Measurements from ENCODE around the gene SPP2. TPM values are rescaled to one million over a fixed set of nuclear protein-coding genes. Genes with fewer than 3 reads are reported as not detected.

Gene SPP2
- total RNA-seq, 1 donor from 2014 or later: not detected

DNA sequence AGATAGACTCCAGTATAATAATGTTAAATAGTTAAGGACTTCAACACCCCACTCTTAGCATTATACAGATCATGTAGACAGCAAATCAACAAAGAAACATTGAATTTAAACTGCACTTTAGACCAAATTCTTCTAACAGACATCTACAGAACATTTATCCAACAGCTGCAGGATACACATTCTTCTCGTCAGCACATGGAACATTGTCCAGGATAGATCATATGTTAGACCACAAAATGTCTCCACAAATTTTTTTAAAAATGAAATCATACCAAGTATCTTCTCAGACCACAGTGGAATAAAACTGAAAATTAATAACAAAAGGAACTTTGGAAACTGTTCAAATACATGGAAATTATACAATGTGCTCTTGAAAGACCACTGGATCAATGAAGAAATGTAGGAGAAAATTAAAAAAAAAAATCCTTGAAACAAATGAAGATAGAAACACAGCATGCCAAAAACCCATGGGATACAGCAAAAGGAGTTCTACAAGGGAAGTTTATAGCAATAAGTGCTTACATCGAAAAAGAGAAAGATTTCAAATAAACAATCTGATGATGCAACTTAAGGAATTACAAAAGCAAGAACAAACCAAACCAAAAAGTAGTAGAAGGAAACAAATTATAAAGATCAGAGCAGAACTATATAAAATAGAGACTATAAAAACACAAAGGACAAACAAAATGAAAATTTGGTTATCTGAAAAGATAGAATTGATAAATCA is 12.3 kb upstream of the SPP2 start:
- intact Hi-C loops (cut with micrococcal nuclease): no loop called here

DNA sequence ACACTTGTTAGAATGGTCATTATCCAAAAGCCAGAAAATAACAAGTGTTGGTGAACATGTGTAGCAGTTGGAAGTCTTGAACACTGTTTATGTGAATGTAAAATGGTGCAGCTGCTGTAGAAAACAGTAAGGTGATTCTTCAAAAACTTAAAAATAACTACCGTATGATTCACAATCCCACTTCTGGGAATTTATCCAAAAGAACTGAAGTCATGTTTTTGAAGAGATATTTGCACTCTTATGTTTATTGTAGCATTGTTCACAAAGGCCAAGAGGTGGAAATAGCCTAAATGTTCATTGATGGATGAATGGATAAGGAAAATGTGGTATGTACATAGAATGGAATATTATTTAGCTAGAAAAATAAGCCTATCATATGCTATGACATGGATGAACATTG is 6.3 kb upstream of the SPP2 start:
- intact Hi-C loops (cut with micrococcal nuclease): no loop called here

GRCh38 chr2:234046521-234046920 is 4.0 kb upstream of the SPP2 start:
- intact Hi-C loops (cut with micrococcal nuclease): no loop called here

- intact Hi-C loops (cut with micrococcal nuclease): no loop called here
Measured at GRCh38 chr2:234047361-234047760, 3.1 kb upstream of the SPP2 start.

DNA sequence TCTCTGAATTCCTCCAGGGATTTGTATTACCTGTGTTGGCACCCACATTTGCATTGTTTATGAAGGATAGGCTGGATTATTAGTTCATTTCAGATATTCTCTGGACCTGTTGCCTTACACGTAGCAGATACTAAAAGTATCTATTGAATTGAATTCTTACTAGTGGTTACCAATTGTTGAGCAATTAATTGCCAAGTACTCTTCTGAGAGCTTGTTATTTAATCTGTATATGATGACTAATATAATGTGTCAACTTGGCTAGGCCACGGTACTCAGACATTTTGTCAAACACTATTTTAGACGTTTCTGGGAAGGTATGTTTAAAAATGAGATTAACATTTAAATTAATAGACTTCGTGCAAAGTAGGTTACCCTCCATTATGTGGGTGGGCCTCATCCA is 2.5 kb upstream of the SPP2 start:
- intact Hi-C loops (cut with micrococcal nuclease): no loop called here

DNA sequence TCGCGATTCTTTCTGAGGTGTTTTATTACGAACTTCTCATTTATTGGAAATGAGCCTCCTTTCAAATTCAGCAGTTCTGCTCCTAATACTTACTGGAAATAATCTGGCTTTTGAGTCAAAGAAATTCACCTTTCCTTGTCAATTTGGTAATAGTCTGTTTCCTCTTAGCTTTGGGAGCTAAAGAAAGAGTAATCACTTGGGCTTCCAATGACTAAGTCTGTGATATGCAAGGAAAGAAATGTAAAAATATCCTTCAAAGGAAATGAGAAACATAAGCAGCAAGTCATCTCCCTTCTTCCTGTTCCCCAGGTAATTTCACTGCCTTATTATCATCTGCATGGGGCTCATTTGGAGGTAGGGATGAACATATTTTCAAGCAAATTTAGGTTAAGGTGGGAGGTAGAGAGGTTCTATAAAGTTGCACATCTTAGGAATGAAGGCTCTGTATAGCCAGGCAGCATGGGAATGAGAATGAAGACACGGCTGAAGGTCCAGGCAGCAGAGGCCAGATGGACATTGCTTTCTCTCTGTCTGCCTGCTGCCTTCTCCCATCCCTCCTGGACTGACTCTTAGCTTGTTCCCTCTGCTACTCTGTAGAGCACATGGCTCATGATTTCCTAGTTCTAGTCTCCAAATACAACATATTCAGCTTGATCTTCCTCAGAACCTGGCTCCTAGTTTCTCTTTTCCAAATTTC is 1.0 kb downstream of the SPP2 start:
- intact Hi-C loops (cut with micrococcal nuclease): no loop called here

- intact Hi-C loops (cut with micrococcal nuclease): no loop called here
Measured at GRCh38 chr2:234058881-234059280, 8.4 kb downstream of the SPP2 start.

DNA sequence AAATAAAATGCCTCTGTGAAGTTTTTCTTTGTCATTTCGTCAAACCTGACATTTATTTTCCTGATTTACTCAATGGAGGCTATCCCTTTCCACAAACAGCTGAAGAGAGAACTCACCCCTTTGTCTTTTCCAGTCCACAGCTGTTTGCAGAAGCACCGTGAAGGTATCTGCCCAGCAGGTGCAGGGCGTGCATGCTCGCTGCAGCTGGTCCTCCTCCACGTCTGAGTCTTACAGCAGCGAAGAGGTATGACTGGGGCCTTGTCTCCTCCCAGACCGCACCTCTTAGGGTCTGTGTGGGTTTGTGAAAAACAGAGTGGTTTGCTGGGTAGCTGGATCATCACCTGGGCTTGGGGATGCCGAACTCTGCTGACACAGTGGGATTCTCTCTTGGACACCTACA is 9.7 kb downstream of the SPP2 start:
- intact Hi-C loops (cut with micrococcal nuclease): no loop called here

DNA sequence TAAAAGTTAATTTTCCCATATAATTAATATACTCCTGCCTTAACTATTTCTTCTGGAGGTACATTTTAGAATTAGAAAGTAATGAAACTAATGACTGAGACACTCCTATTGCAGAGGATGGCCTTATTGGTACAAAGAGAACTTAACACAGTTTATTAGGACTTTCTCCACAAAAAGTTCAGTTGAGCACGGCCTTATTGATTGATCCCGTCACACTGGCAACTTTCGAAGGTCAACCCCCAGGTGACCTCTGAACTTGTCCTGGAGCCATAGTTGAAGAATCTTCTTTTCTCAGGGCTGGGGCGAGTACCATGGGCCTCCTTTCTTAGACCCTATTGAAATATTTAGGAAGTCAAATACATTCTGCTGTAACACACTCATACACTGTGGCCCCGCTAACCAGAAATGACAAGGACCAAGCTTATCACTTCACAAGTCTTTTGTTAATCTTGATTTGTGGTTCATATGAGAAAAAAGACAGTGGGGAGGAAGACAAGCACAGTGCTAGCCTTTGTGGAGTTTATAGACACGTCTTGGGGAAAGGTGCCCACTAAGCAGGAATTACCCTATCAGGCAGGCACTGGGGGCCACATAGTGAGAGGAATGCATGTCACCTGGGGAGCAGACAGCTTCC is 11.2 kb downstream of the SPP2 start:
- intact Hi-C loops (cut with micrococcal nuclease): no loop called here

DNA sequence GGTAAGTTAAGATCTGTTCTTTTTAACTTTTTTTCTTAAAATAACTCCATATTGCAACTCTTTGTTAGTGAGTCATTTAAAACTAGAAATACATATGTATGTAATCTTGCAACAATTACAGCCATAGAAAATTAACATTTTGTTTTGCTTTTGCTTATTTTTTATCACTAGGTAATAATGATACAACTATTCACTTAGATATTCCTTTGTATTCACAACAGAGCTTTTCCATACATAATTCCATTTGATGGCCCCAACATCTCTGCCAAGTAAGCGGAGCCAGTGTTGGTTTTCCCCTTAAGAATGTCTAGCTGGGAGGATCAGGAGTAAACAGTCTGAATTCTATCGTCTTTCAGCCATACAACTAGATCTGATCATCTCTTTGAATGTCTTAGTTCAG is 16.1 kb downstream of the SPP2 start:
- intact Hi-C loops (cut with micrococcal nuclease): no loop called here

DNA sequence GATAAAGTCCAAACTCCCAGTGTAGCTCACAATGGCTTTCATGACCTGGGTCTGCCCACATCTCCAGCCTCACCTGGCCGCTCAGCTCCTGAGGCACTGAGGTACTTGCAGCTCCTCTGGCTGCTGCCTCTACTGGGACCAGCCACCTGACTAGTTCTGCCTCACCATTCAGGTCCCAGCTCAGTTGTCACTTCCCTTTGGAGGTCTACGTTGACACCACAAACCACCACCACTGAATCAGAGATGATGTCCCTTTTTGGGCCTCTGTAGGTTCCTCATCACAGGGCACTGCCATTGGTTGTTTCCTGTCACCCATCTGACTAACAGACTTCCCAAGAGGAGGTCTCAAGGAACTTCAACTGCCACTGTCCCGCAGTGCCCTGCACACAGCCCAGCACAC is 21.2 kb downstream of the SPP2 start:
- intact Hi-C loops (cut with micrococcal nuclease): no loop called here

- intact Hi-C loops (cut with micrococcal nuclease): no loop called here
Measured at GRCh38 chr2:234072454-234072853, 22.0 kb downstream of the SPP2 start.

DNA sequence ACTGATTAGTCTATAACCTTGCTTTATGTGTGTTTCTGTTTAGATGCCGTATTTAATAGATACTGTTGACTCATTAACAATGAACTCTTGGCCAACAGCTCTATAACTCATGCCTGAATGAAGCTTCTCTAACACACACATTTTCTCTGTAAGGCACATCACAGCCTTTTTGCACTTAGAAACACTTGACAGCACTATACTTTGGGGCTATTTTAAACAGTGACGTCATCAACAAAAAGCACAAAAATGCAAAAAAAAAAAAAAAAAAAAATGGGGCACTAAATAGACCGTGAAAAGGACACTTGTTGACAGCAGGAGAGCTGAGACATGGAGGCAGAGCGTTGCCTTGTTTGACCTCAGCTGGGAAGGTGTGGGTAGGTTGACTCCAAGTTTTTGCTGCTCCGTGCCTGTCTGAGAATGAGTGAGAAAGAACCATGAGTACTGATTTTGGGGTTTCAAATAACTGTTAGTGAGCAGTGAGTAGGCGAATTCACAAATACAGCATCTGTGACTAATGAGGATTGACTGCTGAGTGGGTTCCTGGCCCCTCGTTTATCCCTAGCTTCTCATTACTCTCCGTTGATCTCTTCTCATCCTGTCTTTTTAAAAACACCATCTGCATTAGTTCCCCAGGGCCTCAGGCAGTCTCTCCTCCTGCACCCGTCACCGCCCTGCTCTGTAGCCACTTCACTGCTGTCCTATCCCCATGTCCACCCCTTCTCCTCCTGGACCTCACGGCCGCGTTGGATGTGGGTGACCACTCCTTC is 24.4 kb downstream of the SPP2 start:
- intact Hi-C loops (cut with micrococcal nuclease): no loop called here

- intact Hi-C loops (cut with micrococcal nuclease): no loop called here
Measured at GRCh38 chr2:234075518-234075915, 25.0 kb downstream of the SPP2 start.

DNA sequence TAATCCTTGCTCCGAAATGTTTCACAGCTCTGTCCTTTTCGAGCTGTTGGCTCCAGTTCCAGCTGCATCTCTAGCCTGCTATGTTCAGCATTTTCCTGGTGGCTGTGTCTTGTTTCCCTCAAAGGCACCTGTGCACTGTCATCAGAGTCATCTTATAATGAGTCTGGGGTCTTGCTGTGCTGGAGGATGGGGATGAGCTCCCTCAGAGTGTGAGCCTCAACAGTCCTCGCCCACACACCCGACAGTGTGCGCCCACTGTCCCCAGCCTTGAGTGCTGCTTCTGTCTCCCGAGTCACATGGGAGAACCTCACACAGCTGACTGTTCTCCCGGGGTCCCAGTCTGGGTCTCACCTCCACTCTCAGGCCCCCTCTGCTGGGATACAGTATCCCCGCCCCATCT is 25.4 kb downstream of the SPP2 start:
- intact Hi-C loops (cut with micrococcal nuclease): no loop called here

GRCh38 chr2:234076451-234076850 is 25.9 kb downstream of the SPP2 start:
- intact Hi-C loops (cut with micrococcal nuclease): no loop called here

GRCh38 chr2:234078129-234078528 is 27.6 kb downstream of the SPP2 start:
- intact Hi-C loops (cut with micrococcal nuclease): no loop called here

DNA sequence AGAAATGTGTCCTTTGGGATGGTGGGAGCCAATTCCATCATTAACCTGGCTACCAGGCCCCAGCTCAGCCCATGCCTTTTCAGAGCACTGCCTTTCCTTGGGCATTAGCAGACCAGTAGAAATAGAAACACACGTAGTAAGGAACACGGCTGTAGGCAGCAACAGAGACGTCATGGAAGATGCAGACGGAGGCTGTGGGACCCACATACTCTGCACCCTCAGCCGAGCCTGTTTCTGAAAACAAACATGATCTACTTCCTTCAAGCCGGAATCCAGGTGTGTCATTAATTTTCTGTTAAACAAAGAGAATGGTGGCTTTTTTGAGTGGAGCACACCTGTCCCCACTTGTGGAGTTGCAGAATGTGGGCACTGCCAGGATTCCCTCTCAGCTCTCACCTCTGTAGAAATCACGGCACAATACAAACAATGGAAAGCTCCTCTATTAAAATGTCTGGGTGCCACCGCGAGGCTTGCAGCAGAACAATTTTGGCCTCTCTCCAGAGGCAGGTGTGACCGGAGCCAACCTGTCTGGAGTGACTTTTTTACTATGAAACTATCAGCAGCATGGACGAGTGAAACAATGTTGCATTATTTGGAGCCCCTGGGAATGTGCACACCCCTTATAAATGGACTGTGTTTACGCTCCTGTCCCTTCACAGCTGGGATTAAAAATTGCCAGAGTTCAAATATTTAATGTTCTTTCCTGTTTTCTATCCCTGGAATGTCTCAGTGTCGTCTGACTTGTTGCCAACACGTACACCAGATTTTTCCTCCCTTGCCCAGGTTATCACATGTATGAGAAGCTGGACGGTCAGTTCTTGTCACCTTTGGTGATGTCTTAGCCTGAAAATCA is 31.7 kb downstream of the SPP2 start:
- intact Hi-C loops (cut with micrococcal nuclease): no loop called here

GRCh38 chr2:234083572-234084348 is 33.3 kb downstream of the SPP2 start:
- intact Hi-C loops (cut with micrococcal nuclease): no loop called here

DNA sequence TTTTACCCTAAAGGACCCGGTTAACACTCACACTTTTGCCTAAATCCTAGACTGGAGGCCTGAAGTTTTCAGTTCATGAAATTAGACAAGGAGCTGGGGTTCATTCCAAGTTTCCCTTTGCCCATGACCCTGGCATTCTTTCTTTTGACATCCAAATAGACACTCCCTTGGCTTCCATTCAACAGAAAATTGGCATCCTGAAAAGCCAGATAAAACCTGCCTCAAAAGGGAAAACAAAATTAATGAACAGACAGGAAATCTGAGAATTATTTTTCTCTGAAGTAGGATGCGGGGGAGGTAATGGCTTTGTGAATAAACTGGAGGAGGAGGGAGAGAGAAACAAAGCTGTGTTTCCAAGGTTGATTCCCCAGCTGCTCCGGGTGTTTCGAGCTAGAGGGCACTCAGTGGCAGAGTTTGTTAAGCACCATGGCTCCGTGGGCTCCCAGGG is 41.0 kb downstream of the SPP2 start:
- intact Hi-C loops (cut with micrococcal nuclease): no loop called here
